Measurements from ENCODE around the gene EPHA4.

EPHA4 gene

DNA sequence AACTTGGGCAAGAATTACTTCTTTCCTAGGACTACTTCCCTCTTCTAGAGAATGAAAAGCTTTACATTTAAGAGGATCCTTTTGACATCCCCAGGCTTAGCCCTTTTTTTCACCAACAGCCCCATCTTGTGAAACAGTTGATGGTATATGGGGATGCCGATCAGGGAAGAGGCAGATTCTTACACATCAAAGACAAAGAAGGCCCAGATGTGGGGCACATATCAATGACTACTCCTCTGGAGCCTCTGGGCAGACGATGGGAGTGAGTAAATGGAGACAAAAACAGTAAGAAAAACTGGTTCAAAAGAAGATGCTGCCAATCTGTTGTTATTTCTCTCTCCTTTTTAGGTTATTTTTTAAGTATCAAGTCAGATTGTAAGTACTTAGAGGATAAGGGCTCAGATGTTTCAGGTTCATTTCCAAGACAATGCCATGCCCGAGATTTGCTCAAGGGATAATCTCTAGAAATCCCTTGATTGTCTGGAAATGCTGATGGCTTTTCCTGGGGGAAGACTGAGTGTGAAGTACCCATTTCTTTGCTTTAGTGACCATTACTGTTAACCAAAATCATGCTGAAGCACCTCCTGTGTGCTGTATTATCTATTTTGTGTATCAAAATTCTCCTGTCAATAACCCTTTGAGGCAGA, 117.5 kb downstream of the EPHA4 start:
- no peak for DNase-seq (ENCODE audit: low read depth)
- H3K4me3 ChIP-seq (ENCODE audit: low read depth, low read length): no peak overlapping the region

DNA sequence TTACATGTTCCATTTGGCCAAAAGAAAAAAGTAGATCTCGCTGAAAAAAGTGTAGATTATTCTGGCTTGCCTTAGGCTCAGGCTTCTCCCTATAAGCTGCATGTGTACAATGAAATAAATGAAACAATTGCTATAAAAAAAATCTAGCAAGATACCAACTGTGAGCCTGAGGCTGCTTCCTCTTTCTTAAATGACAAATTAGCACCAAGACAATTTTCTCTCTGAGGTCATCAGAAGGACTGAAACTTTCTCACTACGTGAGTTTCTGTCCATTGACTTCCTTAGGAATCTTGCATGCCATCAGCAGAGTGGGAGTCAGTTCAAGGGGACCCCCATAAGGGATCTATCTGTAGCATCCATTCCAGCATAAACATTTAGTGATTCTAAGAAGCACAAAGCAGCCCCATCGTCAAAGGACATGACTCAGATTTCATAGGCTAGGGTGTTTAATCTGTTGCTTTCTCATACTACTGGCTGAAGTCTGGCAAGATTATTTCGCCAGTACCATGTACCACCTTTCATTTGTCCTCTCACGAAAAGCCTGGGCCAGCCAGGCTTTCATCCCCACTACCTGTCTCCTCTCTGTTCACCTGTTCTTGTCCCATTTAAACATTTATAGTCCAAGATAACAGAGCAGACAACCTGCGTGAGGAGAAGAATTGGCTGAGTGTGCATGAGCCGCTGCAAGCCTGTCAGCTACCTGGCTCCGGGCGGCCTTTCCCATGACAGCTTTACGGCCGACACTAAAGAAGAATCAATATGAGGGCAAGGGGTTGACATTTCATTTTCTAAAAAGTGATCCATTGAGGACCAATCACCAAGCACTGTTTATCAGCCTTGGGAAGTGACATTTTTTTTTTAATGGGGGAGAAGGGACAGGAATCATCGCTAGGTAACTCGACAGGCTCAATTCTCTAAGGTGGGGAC, 120.0 kb downstream of the EPHA4 start:
- DNase-seq (ENCODE audit: low read depth): no peak
- H3K4me3 ChIP-seq (ENCODE audit: low read depth, low read length): no peak overlapping the region

DNA sequence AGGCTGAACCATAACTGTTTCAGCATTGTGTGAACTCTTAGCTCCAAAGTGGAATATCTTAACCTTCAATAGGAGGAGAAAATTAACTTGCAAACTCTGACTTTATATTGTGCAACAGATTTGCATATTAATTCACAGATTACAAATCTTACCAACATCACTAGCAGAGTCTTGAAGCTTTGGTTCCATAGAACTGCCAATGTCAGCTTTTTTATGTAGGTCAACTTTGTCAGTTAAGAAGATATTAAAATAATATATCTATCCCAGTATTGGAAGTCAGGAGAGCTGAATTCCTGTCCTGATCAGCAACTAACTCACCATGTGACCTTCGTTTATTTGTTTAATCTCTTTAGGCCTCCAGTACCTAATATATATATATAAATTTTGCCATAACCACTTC, 121.8 kb downstream of the EPHA4 start:
- DNase-seq (ENCODE audit: low read depth): no peak
- no peak overlapping the region for H3K4me3 ChIP-seq (ENCODE audit: low read depth, low read length)

DNA sequence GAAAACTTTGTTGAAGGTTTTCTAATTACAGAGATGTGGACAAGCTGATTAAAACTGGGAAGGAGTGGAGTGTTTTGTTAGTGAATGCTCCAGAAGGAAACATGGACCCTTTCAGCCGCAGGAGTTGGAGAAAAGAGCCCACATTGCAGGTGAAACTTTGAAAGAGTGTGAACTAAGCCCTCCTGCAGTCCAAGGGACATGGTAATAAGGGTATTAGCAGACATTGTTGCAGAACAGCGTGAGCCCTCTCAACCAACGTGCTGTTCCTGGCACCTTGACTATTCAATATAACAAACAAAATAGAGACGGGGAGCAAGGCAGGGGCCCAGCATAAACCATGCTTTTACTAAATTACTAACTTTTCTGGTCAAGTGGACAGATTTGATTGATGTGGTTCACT, 122.7 kb downstream of the EPHA4 start:
- no peak for DNase-seq (ENCODE audit: low read depth)
- no peak overlapping the region for H3K4me3 ChIP-seq (ENCODE audit: low read depth, low read length)

DNA sequence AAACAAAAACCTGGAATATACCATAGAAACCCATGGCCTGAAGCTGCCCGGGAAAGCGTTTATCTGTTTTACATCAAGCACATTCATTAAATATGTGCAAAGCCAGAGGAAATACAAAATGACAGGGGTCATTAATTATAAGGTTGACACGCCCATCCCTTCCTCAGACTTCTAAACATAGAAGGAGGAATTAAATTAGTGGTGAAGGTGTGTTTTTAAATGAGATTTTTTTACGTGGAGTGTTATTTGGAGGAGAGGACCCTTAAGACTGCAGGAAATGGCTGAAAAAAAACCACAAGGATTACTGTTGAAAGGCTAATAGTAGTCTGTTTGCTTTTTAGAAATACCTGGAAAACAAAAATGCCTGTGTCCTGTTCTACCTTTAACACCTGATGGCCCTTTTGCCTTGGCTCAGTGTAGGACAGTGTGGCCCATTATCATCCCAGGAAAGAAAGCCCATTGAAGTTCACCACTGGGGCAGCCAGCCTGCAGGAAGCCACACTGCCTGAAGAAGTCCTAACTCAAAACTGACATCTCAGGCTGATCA, 123.2 kb downstream of the EPHA4 start:
- H3K4me3 ChIP-seq (ENCODE audit: low read depth, low read length): no peak overlapping the region
- DNase-seq (ENCODE audit: low read depth): no peak

DNA sequence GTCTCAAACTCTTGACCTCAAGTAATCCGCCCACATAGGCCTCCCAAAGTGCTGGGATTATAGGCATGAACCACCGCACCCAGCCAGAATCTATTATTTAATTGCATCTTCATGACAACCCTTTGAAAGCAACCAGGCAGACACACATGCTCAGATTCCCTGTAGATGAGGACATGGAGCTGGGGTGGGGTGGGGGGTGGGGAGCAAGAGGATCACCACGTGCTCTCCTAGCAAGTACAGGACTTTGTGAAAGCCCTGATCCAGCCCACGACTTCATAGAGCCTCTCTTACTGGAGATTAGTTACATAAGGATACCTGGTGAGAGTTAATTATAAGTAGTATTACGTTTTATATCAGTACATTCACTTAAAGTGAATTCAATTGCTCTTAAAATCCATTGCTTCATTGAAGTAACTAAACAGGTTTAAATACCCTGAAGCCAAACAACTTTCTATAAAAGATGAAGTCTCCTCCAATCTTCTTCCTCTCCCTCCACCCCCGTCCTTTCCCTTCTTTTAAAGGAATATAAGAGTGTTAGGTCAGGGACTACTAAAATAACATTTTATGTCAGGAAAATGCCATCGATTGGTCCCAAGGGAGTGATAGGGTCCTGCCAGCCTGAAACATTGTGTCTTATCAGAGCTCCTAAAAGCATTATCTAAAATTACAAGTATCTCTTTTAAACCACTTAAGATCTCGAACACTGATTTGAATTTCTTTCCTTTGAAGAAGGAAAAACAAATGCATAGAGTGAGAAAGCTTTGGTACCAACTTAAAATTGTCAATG, 123.9 kb downstream of the EPHA4 start:
- no peak overlapping the region for H3K4me3 ChIP-seq (ENCODE audit: low read depth, low read length)
- DNase-seq (ENCODE audit: low read depth): no peak

DNA sequence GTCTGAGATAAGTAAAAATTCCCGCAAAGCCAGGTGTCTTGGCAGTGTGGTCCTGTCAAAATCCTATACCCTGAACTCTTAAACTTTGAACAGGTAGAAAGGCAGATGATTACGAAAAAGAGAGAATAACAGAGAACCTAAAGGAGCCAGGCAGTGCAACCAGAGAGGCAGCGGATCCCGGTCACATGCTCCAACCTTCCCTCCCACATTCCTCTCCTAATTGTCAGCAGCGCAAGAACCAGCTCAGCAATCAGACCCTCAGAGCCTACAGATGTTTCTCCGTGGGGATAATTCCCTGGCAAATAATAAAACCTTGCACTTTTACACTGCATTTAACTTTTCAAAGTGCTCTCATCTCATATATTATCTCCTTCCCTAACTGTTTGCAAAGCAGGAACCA, 124.8 kb downstream of the EPHA4 start:
- no peak overlapping the region for H3K4me3 ChIP-seq (ENCODE audit: low read depth, low read length)
- no peak for DNase-seq (ENCODE audit: low read depth)

DNA sequence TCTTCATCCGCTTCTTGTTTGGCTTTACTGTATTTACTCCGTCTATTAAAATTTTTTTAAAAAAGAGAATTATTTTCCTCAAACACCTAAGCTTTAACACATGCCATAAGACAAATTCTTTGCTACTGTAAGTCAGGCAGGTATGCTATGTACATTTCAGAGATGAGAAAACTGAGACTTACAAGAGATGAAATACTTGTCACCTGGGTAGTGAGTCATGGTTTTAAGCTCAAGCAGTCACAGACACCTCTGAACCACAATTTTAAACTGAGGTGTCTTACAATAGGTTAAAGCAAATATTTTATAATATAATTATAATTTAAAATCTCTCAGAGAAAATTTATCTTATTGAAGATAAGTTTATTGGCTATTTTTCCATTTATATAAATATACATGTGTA, 126.0 kb downstream of the EPHA4 start:
- DNase-seq (ENCODE audit: low read depth): no peak
- H3K4me3 ChIP-seq (ENCODE audit: low read depth, low read length): no peak overlapping the region

DNA sequence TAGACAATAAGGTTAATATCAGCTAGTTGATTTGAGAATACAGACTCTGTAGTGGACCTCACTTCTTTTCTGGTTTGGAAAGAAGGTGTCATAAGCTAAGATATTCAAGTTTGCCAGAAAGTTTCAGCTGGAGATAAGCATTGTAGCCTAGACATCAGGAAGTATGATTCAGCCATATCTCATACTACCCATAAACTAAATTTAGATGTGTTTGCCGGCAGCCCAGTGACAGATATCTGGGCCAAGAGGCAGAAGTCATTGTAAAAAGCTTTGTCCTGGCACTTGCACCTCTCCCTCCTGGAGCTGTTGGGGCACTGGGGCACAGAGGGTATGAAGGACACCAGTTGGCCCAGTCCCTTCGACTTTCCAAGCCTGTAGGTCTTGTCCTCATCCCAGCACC, 128.0 kb downstream of the EPHA4 start:
- H3K4me3 ChIP-seq (ENCODE audit: low read depth, low read length): no peak overlapping the region
- DNase-seq (ENCODE audit: low read depth): no peak

DNA sequence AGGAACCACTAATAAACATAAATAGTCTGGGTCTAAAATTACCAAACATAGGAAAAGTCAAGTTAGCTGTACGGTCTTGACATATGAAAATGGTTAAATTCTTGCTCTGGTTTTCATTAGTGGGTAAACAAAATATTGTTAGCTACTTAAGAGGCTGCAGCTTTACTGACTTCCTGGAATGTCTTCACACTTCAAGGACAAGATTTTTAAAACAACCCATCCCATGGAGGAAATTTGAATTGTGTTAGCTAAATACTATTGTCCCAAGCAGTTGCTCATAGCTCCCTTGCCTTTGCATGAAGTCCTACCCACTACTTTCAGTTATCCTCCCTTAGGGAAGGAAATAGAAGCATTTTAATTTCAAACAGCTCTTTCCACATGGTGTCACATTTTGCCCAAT, 128.5 kb downstream of the EPHA4 start:
- DNase-seq (ENCODE audit: low read depth): no peak
- H3K4me3 ChIP-seq (ENCODE audit: low read depth, low read length): no peak overlapping the region

DNA sequence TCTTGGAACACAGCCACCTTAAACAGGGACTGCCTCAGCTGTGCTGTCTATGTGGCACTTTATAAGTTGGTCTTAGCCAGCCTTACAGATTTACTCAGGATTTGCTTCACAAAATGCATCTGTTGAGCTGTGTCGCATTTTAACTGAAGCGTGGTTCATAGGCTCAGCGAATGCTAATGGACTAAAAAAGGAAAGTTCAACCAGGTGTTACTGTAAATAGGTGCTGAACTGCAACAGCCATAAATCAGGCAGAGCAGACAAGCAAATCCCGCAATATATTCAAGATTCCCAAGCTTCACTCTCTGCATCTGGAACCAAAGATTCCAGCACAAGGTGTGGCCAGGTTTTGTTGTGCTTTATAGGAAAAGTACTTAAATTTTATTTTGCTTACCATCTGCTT, 130.0 kb downstream of the EPHA4 start:
- no peak overlapping the region for H3K4me3 ChIP-seq (ENCODE audit: low read depth, low read length)
- DNase-seq (ENCODE audit: low read depth): no peak

DNA sequence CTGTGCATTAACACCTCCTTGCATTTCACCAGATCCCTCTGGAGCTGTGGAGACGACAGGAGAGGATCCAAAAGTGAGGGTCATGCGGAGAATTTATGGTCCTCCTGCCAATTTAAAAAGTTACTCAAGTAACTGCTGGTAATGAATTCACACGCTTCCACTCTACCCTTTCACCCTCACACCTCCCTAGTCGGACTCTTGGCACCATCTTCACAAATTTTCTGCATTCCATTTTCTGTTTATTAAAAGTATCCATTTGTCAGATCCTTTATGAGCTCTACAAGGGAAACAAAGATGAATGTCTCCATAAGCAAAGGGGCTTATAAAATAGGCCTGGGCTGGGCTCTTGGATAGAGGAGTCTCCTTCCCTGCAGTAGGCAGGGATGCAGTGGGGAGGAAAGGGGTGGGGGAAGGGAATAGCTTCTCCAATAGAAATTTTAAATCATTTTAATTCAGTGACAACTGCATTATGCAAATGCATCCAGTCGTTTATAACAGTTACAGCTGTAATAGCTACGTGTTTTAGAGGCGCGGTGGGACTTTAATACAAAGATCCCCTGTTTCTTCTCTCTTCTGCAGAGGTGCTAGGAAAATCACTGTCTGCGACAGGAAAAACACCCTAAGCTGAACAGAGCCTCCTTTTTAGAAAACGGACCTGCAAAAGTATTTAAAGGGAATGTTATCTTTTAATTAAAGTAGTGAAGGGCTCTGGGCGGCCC, 132.2 kb downstream of the EPHA4 start:
- no peak for DNase-seq (ENCODE audit: low read depth)
- H3K4me3 ChIP-seq (ENCODE audit: low read depth, low read length): no peak overlapping the region

DNA sequence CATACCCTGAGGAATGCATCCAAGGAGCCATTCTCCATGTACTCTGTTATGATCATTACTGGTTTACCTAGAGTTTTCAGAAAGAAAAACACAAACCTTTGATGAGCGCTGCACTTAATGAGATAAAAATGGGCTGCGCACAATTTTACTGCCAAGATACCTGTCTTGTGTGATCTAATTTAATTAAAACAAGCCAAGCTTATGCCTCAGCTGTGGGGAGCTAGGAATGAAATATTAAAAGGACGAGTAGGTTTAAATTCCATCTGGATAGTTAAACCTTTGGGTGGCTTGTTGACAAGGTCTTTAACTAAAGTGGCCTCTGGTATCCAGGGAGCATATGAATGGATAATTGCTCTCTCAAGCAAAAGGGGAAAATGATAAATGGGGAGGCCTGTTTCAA, 135.0 kb downstream of the EPHA4 start:
- no peak for DNase-seq (ENCODE audit: low read depth)
- H3K4me3 ChIP-seq (ENCODE audit: low read depth, low read length): no peak overlapping the region

DNA sequence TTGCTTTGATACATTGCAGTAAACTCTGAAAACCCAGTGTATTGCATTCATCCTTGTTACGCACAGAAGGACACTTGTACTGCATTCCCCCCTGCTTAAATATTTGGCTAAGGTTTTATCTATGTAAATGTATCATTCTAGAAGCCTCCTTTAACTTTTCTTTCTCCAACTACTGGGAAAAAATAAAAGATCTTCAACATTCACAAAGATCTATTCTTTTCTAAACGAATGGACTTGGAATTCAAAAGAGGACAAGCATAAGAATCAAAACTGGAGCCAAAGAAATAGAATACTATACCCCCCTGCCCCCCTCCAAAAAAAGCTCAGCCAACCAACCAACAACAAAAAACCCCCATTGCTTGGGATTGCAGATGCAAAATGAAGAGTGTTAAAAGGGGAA, 136.9 kb downstream of the EPHA4 start:
- no peak for DNase-seq (ENCODE audit: low read depth)
- H3K4me3 ChIP-seq (ENCODE audit: low read depth, low read length): no peak overlapping the region

DNA sequence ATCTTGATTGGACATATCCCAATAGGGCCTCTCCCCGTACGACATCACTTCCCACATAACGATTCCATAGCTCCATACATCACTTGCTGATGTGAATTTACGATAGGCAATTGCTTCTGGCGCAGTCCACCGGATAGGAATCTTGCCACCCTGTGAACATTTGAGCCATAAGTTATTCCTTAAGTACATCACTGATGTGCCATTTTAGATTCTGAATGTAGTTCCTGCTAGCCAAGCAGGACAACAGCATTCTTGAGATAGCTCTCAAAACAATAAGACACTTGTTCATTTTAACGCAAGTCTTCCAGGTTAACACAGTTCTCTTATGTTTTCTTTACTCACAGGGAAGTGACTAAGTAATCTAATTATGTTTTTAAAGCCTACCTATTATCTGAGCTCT, 138.0 kb downstream of the EPHA4 start:
- H3K4me3 ChIP-seq (ENCODE audit: low read depth, low read length): no peak overlapping the region
- no peak for DNase-seq (ENCODE audit: low read depth)

DNA sequence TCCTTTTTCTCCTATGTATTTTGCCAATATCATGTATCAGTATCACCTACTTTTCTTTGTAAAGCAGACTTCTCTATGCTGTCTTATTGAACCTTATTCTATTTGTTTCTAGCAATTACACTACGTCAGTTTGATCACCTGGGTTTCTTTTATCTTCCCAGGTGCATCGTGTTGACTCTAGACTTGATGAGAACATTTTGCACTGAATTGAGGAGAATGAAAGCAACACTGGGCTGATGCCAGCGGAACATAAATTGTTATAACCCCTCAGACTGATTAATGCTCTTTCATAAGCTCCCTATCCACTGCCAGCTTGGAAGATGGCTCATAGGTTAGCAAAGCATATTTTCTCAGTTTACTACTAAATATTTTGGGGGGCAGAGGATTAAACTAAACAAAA, 140.6 kb downstream of the EPHA4 start:
- DNase-seq (ENCODE audit: low read depth): no peak
- H3K4me3 ChIP-seq (ENCODE audit: low read depth, low read length): no peak overlapping the region

DNA sequence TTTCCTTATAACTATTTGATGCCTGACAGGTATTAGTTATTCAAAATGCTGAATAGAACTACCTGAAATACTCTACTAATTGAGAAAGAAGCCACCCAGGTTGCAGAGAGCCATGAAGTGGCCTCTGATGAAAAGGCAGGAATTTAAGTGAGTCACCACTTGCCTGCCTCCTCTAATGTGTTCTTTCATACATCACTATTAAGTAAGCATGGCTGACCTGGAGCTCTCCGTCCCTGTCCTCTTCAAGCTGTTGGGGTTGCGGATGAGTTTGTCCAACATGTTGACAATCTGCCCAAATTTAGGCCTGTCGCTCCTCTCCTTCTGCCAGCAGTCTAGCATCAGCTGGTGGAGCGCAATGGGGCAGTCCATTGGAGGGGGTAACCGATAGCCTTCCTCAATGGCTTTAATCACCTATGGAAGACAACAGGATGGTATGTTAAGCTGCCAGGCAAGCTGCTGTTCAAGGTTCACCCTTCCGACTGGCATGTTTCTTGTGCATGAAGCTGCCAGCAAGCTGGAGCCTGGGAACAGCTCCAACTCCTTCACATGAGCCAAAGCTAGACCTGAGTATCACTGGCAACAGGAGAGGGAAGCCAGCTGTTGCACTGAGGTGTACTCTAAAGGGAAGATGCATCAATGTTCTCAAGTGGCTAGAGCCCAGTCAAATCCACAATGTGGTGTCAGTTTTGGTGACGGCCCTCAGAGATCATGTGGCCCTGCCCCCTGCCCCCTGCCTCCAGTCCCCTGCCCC, 142.2 kb downstream of the EPHA4 start:
- peak; percentile 8 for DNase-seq (ENCODE audit: low read depth)
- H3K4me3 ChIP-seq (ENCODE audit: low read depth, low read length): no peak overlapping the region

DNA sequence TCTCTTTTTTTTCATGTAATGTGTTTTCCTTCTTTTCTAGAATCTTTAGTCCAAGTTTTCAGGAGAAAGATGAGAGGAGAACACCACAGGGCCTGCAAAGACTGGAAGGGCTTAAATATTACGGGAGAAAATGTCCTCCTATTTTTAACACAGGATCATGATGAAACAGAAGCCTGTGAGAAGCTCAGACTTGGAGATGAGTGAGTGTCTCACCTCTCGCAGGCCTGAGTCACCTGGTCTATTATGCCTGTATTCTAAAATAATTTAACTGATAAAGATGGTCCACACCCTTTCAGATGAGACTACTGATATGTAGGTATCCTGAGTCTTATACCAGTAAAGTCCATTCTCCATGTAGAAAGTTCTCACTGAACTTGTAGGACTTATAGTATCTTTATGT, 143.2 kb downstream of the EPHA4 start:
- H3K4me3 ChIP-seq (ENCODE audit: low read depth, low read length): no peak overlapping the region
- DNase-seq (ENCODE audit: low read depth): no peak

DNA sequence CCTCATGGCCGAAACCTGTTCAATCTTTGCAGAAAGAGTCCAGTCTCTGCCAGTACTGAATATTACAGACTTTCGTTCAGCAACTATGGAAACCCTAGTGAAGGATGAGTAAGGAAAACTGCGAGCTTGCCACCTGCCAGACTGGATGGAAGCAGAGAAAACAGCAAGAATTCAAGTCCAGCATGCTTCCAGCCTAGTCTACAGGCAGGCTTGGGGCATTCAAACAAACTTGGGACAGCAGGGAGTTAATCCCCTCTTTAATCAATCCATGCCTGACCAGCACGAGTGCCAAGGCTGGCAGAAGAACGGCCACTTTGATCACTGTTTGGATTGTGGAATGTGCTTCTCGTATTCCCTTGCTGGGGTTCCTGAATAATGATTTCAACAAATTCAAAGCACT, 145.2 kb downstream of the EPHA4 start:
- no peak overlapping the region for H3K4me3 ChIP-seq (ENCODE audit: low read depth, low read length)
- no peak for DNase-seq (ENCODE audit: low read depth)
